KMS-11 (cell line): ENCODE measurements around the gene OPALIN.

ENCODE experiments used
- H2AFZ ChIP-seq: fragments of 200-600 bp; sonication (generic); 2 replicates; pipeline ENCODE4 v1.6.1; 2016; ENCODE audit warnings: antibody characterized with exemption, mixed run types, low read depth
- H3K27ac ChIP-seq: fragments of 200-600 bp; sonication (generic); 2 replicates; pipeline ENCODE4 v1.6.1; 2016; ENCODE audit warnings: mild to moderate bottlenecking, mixed run types
- H3K27me3 ChIP-seq: fragments of 200-600 bp; sonication (generic); 2 replicates; pipeline ENCODE4 v1.6.1; 2017; ENCODE audit warnings: mild to moderate bottlenecking, low read depth, mixed run types, moderate library complexity; ENCODE audit not compliant: insufficient read depth
- H3K36me3 ChIP-seq: fragments of 200-600 bp; sonication (generic); 2 replicates; pipeline ENCODE4 v1.6.1; 2017; ENCODE audit warnings: mild to moderate bottlenecking, mixed run types; ENCODE audit not compliant: insufficient read depth
- H3K4me1 ChIP-seq: fragments of 200-600 bp; sonication (generic); 2 replicates; pipeline ENCODE4 v1.6.1; 2016; ENCODE audit warnings: mild to moderate bottlenecking, low read depth, mixed run types; ENCODE audit not compliant: poor library complexity, severe bottlenecking
- H3K4me2 ChIP-seq: fragments of 200-600 bp; sonication (generic); 2 replicates; pipeline ENCODE4 v1.7.0; 2016; ENCODE audit warnings: mild to moderate bottlenecking, mixed run types
- H3K4me3 ChIP-seq: fragments of 200-600 bp; sonication (generic); IDR thresholded peaks from 2 replicates; pipeline ENCODE4 v1.6.1; 2017; ENCODE audit warnings: low read depth, low read length, mixed read lengths; ENCODE audit not compliant: insufficient read depth
- H3K79me2 ChIP-seq: fragments of 200-600 bp; sonication (generic); 2 replicates; pipeline ENCODE4 v1.6.1; 2016; ENCODE audit warnings: low read depth, mixed run types; ENCODE audit not compliant: insufficient read depth
- H3K9ac ChIP-seq: fragments of 200-600 bp; sonication (generic); 2 replicates; pipeline ENCODE4 v1.6.1; 2016; ENCODE audit warnings: mild to moderate bottlenecking, mixed run types
- H4K20me1 ChIP-seq: fragments of 200-600 bp; sonication (generic); 2 replicates; pipeline ENCODE4 v1.6.1; 2016; ENCODE audit warnings: mild to moderate bottlenecking, mixed run types; ENCODE audit not compliant: insufficient read depth
- CTCF ChIP-seq: fragments of 200-600 bp; sonication (generic); conservative IDR thresholded peaks from 2 replicates; pipeline ENCODE4 v1.6.1; 2017; ENCODE audit warnings: low read depth, mild to moderate bottlenecking, antibody characterized with exemption, low read length, moderate library complexity, mixed read lengths

OPALIN gene

GRCh38 chr10:96345222-96345621, 13.6 kb downstream of the OPALIN start:
- no peaks in the 10 kb centered on the region for H3K79me2 ChIP-seq
- no peak overlapping the region for H3K4me3 ChIP-seq
- H4K20me1 ChIP-seq: no peaks in the 10 kb centered on the region
- no peaks in the 10 kb centered on the region for H3K36me3 ChIP-seq
- no peak overlapping the region for H3K27ac ChIP-seq
- peaks cover 12% of the 10 kb centered on the region for H3K4me1 ChIP-seq
- no peaks in the 10 kb centered on the region for H3K27me3 ChIP-seq
- no peak overlapping the region for H3K4me2 ChIP-seq
- no peak overlapping the region for H2AFZ ChIP-seq
- H3K9ac ChIP-seq: no peak overlapping the region
- no peak for TF ChIP-seq CTCF

GRCh38 chr10:96344178-96344577, 14.6 kb downstream of the OPALIN start:
- H2AFZ ChIP-seq: no peak overlapping the region
- no peak for TF ChIP-seq CTCF
- no peak overlapping the region for H3K4me3 ChIP-seq
- no peak overlapping the region for H3K9ac ChIP-seq
- no peaks in the 10 kb centered on the region for H3K36me3 ChIP-seq
- H3K27me3 ChIP-seq: no peaks in the 10 kb centered on the region
- H3K27ac ChIP-seq: no peak overlapping the region
- no peaks in the 10 kb centered on the region for H3K79me2 ChIP-seq
- H4K20me1 ChIP-seq: no peaks in the 10 kb centered on the region
- H3K4me1 ChIP-seq: peaks cover 12% of the 10 kb centered on the region
- no peak overlapping the region for H3K4me2 ChIP-seq

GRCh38 chr10:96342402-96342801, 16.4 kb downstream of the OPALIN start:
- no peak overlapping the region for H3K4me3 ChIP-seq
- no peak overlapping the region for H3K9ac ChIP-seq
- H2AFZ ChIP-seq: no peak overlapping the region
- no peaks in the 10 kb centered on the region for H3K79me2 ChIP-seq
- H3K4me1 ChIP-seq: peaks cover 12% of the 10 kb centered on the region
- no peak overlapping the region for H3K27ac ChIP-seq
- H3K36me3 ChIP-seq: no peaks in the 10 kb centered on the region
- H3K4me2 ChIP-seq: no peak overlapping the region
- H3K27me3 ChIP-seq: no peaks in the 10 kb centered on the region
- H4K20me1 ChIP-seq: no peaks in the 10 kb centered on the region
- TF ChIP-seq CTCF: no peak

GRCh38 chr10:96341219-96342182, 17.3 kb downstream of the OPALIN start:
- H3K9ac ChIP-seq: no peak overlapping the region
- no peak overlapping the region for H3K27ac ChIP-seq
- no peaks in the 10 kb centered on the region for H3K36me3 ChIP-seq

More at GRCh38 chr10:96341219-96342182, 17.3 kb downstream of the OPALIN start:
- H3K4me3 ChIP-seq: no peak overlapping the region
- H4K20me1 ChIP-seq: no peaks in the 10 kb centered on the region
- H3K4me2 ChIP-seq: no peak overlapping the region
- H3K4me1 ChIP-seq: peaks cover 12% of the 10 kb centered on the region
- peak overlapping the region; percentile 25; the same call in 1 of the 2 replicates for H2AFZ ChIP-seq
- no peaks in the 10 kb centered on the region for H3K27me3 ChIP-seq
- TF ChIP-seq CTCF: no peak
- no peaks in the 10 kb centered on the region for H3K79me2 ChIP-seq
